ENCODE data around the gene NEURL3. TPM values are rescaled to one million over a fixed set of nuclear protein-coding genes. Genes with fewer than 3 reads are reported as not detected.

The NEURL3 gene
- total and polyA plus RNA-seq, 2 experiments from 2014 or later: not detected

- Histone ChIP-seq H3K4me1 (ENCODE audit: insufficient read depth) (no peaks in the 10 kb centered on the region), H3K4me3 (no peak overlapping the region), H3F3A (ENCODE audit: insufficient read depth) (peaks cover 5% of the 10 kb centered on the region; the same call in 1 of the 2 replicates), H3K9me3 (ENCODE audit: low read depth) (no peaks in the 10 kb centered on the region), H3K27me3 (replicated peaks; ENCODE audit: insufficient read depth) (no peaks in the 10 kb centered on the region), H3K9ac (no peak overlapping the region), H3K27ac (no peak overlapping the region), H3K9me2 (ENCODE audit: insufficient read depth) (no peaks in the 10 kb centered on the region), H3K79me2 (ENCODE audit: insufficient read depth) (no peaks in the 10 kb centered on the region), H3K4me2 (ENCODE audit: unreplicated experiment) (no peak overlapping the region), H2AFZ (no peak overlapping the region), H3K36me3 (ENCODE audit: low read depth) (no peaks in the 10 kb centered on the region), H4K20me1 (ENCODE audit: insufficient read depth) (no peaks in the 10 kb centered on the region)
- DNase-seq: no peak
- 83 to 89% methylated on average over 7 of the region's 7 CpGs for WGBS, 2 experiments (ENCODE audit: low coverage in 1 of 2, low lambda C conversion rate in 2 of 2, missing lambda C conversion rate in 2 of 2)
- in situ Hi-C loops (cut with MboI): loop anchor here (5.0 to 25.0 kb wide), 3 partner anchors 95 to 495 kb away; no protein-coding TSS in a partner anchor
- no peak for TF ChIP-seq EZH2 (IDR thresholded peaks at IDR 0.05; ENCODE audit: insufficient read depth, poor library complexity, severe bottlenecking)
- no peak for TF ChIP-seq EZH2phosphoT487 (IDR thresholded peaks at IDR 0.05; ENCODE audit: insufficient read depth, low read depth)
These were observed 1.7 kb upstream of the NEURL3 start for GRCh38 chr2:96506907-96507240.

GRCh38 chr2:96506016-96506906, 1.1 kb upstream of the NEURL3 start:
- 91 to 95% methylated on average over 8 of the region's 8 CpGs for WGBS, 2 experiments (ENCODE audit: low coverage in 1 of 2, low lambda C conversion rate in 2 of 2, missing lambda C conversion rate in 2 of 2)
- H3K79me2 ChIP-seq (ENCODE audit: insufficient read depth): no peaks in the 10 kb centered on the region
- no peaks in the 10 kb centered on the region for H3K9me2 ChIP-seq (ENCODE audit: insufficient read depth)
- H3K4me2 ChIP-seq (ENCODE audit: unreplicated experiment): no peak overlapping the region
- no peak overlapping the region for H3K9ac ChIP-seq
- peaks cover 5% of the 10 kb centered on the region; the same call in 1 of the 2 replicates for H3F3A ChIP-seq (ENCODE audit: insufficient read depth)
- TF ChIP-seq EZH2 (IDR thresholded peaks at IDR 0.05; ENCODE audit: insufficient read depth, poor library complexity, severe bottlenecking): no peak
- in situ Hi-C loops (cut with MboI): loop anchor here (5.0 to 25.0 kb wide), 3 partner anchors 94 to 494 kb away; no protein-coding TSS in a partner anchor
- H3K4me3 ChIP-seq: no peak overlapping the region
- peaks cover 1% of the 10 kb centered on the region for H3K27me3 ChIP-seq (replicated peaks; ENCODE audit: insufficient read depth)
- H4K20me1 ChIP-seq (ENCODE audit: insufficient read depth): no peaks in the 10 kb centered on the region
- H2AFZ ChIP-seq: no peak overlapping the region
- H3K27ac ChIP-seq: no peak overlapping the region
- no peaks in the 10 kb centered on the region for H3K9me3 ChIP-seq (ENCODE audit: low read depth)
- H3K4me1 ChIP-seq (ENCODE audit: insufficient read depth): no peaks in the 10 kb centered on the region
- no peaks in the 10 kb centered on the region for H3K36me3 ChIP-seq (ENCODE audit: low read depth)
- DNase-seq: no peak

GRCh38 chr2:96503637-96504243, 1.4 kb downstream of the NEURL3 start:
- Histone ChIP-seq H3K27me3 (replicated peaks; ENCODE audit: insufficient read depth) (peaks cover 22% of the 10 kb centered on the region), H3K9me3 (ENCODE audit: low read depth) (no peaks in the 10 kb centered on the region), H3K4me1 (ENCODE audit: insufficient read depth) (no peaks in the 10 kb centered on the region), H3K4me3 (no peak overlapping the region), H3K9me2 (ENCODE audit: insufficient read depth) (no peaks in the 10 kb centered on the region), H2AFZ (no peak overlapping the region), H4K20me1 (ENCODE audit: insufficient read depth) (no peaks in the 10 kb centered on the region), H3F3A (ENCODE audit: insufficient read depth) (peaks cover 5% of the 10 kb centered on the region; the same call in 1 of the 2 replicates), H3K27ac (no peak overlapping the region), H3K4me2 (ENCODE audit: unreplicated experiment) (no peak overlapping the region), H3K36me3 (ENCODE audit: low read depth) (no peaks in the 10 kb centered on the region), H3K9ac (no peak overlapping the region), H3K79me2 (ENCODE audit: insufficient read depth) (no peaks in the 10 kb centered on the region)
- in situ Hi-C loops (cut with MboI): loop anchor here (25.0 kb wide), 2 partner anchors 216 to 491 kb away; no protein-coding TSS in a partner anchor
- WGBS, 2 experiments (ENCODE audit: low coverage in 1 of 2, low lambda C conversion rate in 2 of 2, missing lambda C conversion rate in 2 of 2): 72 to 78% methylated on average over 11 to 12 of the region's 12 CpGs
- no peak for DNase-seq
- TF ChIP-seq EZH2phosphoT487 (IDR thresholded peaks at IDR 0.05; ENCODE audit: insufficient read depth, low read depth): no peak
- TF ChIP-seq EZH2 (IDR thresholded peaks at IDR 0.05; ENCODE audit: insufficient read depth, poor library complexity, severe bottlenecking): no peak

- no peak overlapping the region for H3K4me2 ChIP-seq (ENCODE audit: unreplicated experiment)
- TF ChIP-seq EZH2 (IDR thresholded peaks at IDR 0.05; ENCODE audit: insufficient read depth, poor library complexity, severe bottlenecking) (no peak), EZH2phosphoT487 (IDR thresholded peaks at IDR 0.05; ENCODE audit: insufficient read depth, low read depth) (no peak)
- H4K20me1 ChIP-seq (ENCODE audit: insufficient read depth): no peaks in the 10 kb centered on the region
- H3F3A ChIP-seq (ENCODE audit: insufficient read depth): peaks cover 5% of the 10 kb centered on the region; the same call in 1 of the 2 replicates
- H3K9me3 ChIP-seq (ENCODE audit: low read depth): no peaks in the 10 kb centered on the region
- no peaks in the 10 kb centered on the region for H3K36me3 ChIP-seq (ENCODE audit: low read depth)
- no peaks in the 10 kb centered on the region for H3K9me2 ChIP-seq (ENCODE audit: insufficient read depth)
- no peak overlapping the region for H3K9ac ChIP-seq
- no peaks in the 10 kb centered on the region for H3K79me2 ChIP-seq (ENCODE audit: insufficient read depth)
- DNase-seq: no peak
- no peak overlapping the region for H3K4me3 ChIP-seq
- in situ Hi-C loops (cut with MboI): loop anchor here (25.0 kb wide), 2 partner anchors 216 to 491 kb away; no protein-coding TSS in a partner anchor
- H3K27me3 ChIP-seq (replicated peaks; ENCODE audit: insufficient read depth): peaks cover 27% of the 10 kb centered on the region
- 52 to 54% methylated on average over 13 of the region's 13 CpGs for WGBS, 2 experiments (ENCODE audit: low coverage in 1 of 2, low lambda C conversion rate in 2 of 2, missing lambda C conversion rate in 2 of 2)
- no peak overlapping the region for H3K27ac ChIP-seq
- H3K4me1 ChIP-seq (ENCODE audit: insufficient read depth): no peaks in the 10 kb centered on the region
- no peak overlapping the region for H2AFZ ChIP-seq
These were observed 2.1 kb downstream of the NEURL3 start for GRCh38 chr2:96502891-96503636.

Data from GM23248 (cell line).